ENCODE data around the gene JAGN1. TPM values are rescaled to one million over a fixed set of nuclear protein-coding genes. Genes with fewer than 3 reads are reported as not detected.

JAGN1 gene
- total and polyA plus RNA-seq, 2 of the 8 experiments (the other 6 are each of a cell fraction or from before 2014, with no cell fraction given), result 26.9 to 51.6 TPM

DNA sequence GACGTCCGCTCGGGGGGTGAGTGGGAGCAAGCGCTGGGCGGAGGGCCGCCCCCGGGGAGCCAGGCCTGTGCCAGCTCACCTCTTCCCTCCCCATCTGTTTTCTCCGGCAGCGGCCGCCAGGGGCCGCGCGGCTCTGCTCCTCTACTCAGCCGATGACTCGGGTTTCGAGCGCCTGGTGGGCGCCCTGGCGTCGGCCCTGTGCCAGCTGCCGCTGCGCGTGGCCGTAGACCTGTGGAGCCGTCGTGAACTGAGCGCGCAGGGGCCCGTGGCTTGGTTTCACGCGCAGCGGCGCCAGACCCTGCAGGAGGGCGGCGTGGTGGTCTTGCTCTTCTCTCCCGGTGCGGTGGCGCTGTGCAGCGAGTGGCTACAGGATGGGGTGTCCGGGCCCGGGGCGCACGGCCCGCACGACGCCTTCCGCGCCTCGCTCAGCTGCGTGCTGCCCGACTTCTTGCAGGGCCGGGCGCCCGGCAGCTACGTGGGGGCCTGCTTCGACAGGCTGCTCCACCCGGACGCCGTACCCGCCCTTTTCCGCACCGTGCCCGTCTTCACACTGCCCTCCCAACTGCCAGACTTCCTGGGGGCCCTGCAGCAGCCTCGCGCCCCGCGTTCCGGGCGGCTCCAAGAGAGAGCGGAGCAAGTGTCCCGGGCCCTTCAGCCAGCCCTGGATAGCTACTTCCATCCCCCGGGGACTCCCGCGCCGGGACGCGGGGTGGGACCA, 42.6 kb downstream of the JAGN1 start:
- Histone ChIP-seq H2BK120ac (replicated peaks; ENCODE audit: low read depth, low read length) (no peak overlapping the region), H3K14ac (ENCODE audit: insufficient read length) (no peak overlapping the region), H3K36me3 (ENCODE audit: control insufficient read depth in 2 of 4, insufficient read depth in 4 of 4, low read length in 3 of 4) (no peaks in the 10 kb centered on the region), H3K4ac (replicated peaks; ENCODE audit: insufficient read length, low read depth, low read length) (peak overlapping the region; percentile 80), H3K9ac (replicated peaks in 1 of 4; ENCODE audit: extremely low read depth in 1 of 4, low read depth in 3 of 4, low read length in 3 of 4) (peak overlapping the region; percentile 25 to 83 (median 58); a peak in 6 of 7 replicates), H2AK5ac (ENCODE audit: low read depth, low read length) (no peak overlapping the region), H3K4me1 (replicated peaks in 1 of 4; ENCODE audit: control insufficient read depth in 3 of 4, insufficient read depth in 4 of 4, low read length in 3 of 4) (peaks cover 0 to 10% (median 5%) of the 10 kb centered on the region in 4 experiments; a peak in 6 of 7 replicates), H3K4me3 (ENCODE audit: extremely low read depth in 1 of 4, insufficient read depth in 2 of 4, low read depth in 3 of 4, low read length in 4 of 4) (peak overlapping the region; percentile 37 to 78 (median 68)), H2BK20ac (ENCODE audit: low read length) (no peak overlapping the region), H3K9me3 (ENCODE audit: insufficient read depth in 2 of 2, low read depth in 1 of 2, low read length in 1 of 2) (no peaks in the 10 kb centered on the region), H3K18ac (ENCODE audit: extremely low read depth, low read length) (peak overlapping the region; percentile 96), H4K5ac (ENCODE audit: insufficient read length, low read depth, low read length) (peak overlapping the region; percentile 56), H3K27me3 (replicated peaks in 1 of 4; ENCODE audit: control insufficient read depth in 3 of 4, extremely low read depth in 1 of 4, insufficient read depth in 3 of 4, low read length in 3 of 4) (peaks cover 0 to 3% (median 0%) of the 10 kb centered on the region in 4 experiments; a peak in 1 of 7 replicates), H4K91ac (replicated peaks; ENCODE audit: insufficient read length, low read length) (peak overlapping the region; percentile 92), H4K8ac (ENCODE audit: extremely low read depth, insufficient read depth, low read length) (peak overlapping the region; percentile 99), H3K27ac (ENCODE audit: low read depth, low read length) (no peak overlapping the region), H3K56ac (replicated peaks; ENCODE audit: insufficient read length, low read depth, low read length) (no peak overlapping the region), H3K23ac (ENCODE audit: insufficient read length) (no peak overlapping the region), H4K20me1 (replicated peaks in 1 of 2; ENCODE audit: control insufficient read depth in 1 of 2, insufficient read depth in 2 of 2, low read length in 2 of 2) (no peaks in the 10 kb centered on the region), H3K4me2 (ENCODE audit: insufficient read depth in 1 of 2, low read depth in 2 of 2, low read length in 2 of 2) (peak overlapping the region; percentile 77 to 90), H2AFZ (ENCODE audit: low read length) (0 out of 2 replicates have a peak overlapping the region, but pooled peaks have one; percentile 49), H3K23me2 (ENCODE audit: low read depth, low read length) (peaks cover 13% of the 10 kb centered on the region; the same call in 1 of the 2 replicates), H2BK12ac (ENCODE audit: low read depth, low read length) (peak overlapping the region; percentile 80; the same call in 1 of the 2 replicates), H3K79me1 (ENCODE audit: low read depth, low read length) (no peaks in the 10 kb centered on the region), H2BK15ac (ENCODE audit: low read length) (peak overlapping the region; percentile 97; the same call in 1 of the 2 replicates), H2BK5ac (ENCODE audit: low read depth, low read length) (peak overlapping the region; percentile 52), H3K79me2 (ENCODE audit: control insufficient read depth in 1 of 2, insufficient read depth in 2 of 2, low read length in 2 of 2) (no peaks in the 10 kb centered on the region)
- WGBS, 2 experiments (ENCODE audit: extremely low coverage in 1 of 2, insufficient coverage in 1 of 2, insufficient read length in 1 of 2, insufficient replicate concordance in 2 of 2, low coverage in 1 of 2, low lambda C conversion rate in 2 of 2, missing lambda C conversion rate in 1 of 2), result 2% methylated on average over 56 of the region's 77 CpGs; no CpG with 5 or more reads in 1 of the 2 experiments
- peak in 1 of 2 experiments; percentile 91 for DNase-seq (ENCODE audit: low read depth in 1 of 2, low spot score in 2 of 2)
- ChIA-PET CTCF (ENCODE audit: partially characterized antibody) (interaction anchor here (0.7 to 7.5 kb wide), 29 partner anchors 9 to 133 kb away, joined by 3 to 86 read pairs (median 5); partner anchors contain the start of genes IL17RC, JAGN1 and PRRT3), POLR2A (ENCODE audit: partially characterized antibody) (interaction anchor here (0.5 to 5.9 kb wide), 19 partner anchors 9 to 140 kb away, joined by 3 to 43 read pairs (median 5); partner anchors contain the start of genes ARPC4, EMC3, IL17RC and PRRT3)
- no peak for FAIRE-seq
- TF ChIP-seq NRF1 (IDR thresholded peaks at IDR 0.05; ENCODE audit: low read depth, low read length), result no peak
- no peak for TF ChIP-seq ASH2L (IDR thresholded peaks at IDR 0.05; ENCODE audit: low read length)
- TF ChIP-seq TAF7 (optimal IDR thresholded peaks at IDR 0.05; ENCODE audit: borderline replicate concordance, low read depth, low read length), result peak; percentile 26
- no peak for TF ChIP-seq SP1 (IDR thresholded peaks at IDR 0.05; ENCODE audit: low read depth, low read length)
- peak; percentile 53 to 71 for TF ChIP-seq RAD21 (IDR thresholded peaks at IDR 0.05 in 1 of 2, conservative IDR thresholded peaks at IDR 0.05 in 1 of 2; ENCODE audit: low read depth in 2 of 2, low read length in 2 of 2)
- TF ChIP-seq FOSL1 (IDR thresholded peaks at IDR 0.05; ENCODE audit: insufficient read depth, low read depth, low read length), result no peak
- peak; percentile 83 for TF ChIP-seq KDM4A (IDR thresholded peaks at IDR 0.05; ENCODE audit: low read depth, low read length, severe bottlenecking)
- TF ChIP-seq YY1 (IDR thresholded peaks at IDR 0.05; ENCODE audit: low read depth, low read length), result no peak
- no peak for TF ChIP-seq EZH2 (IDR thresholded peaks at IDR 0.05; ENCODE audit: low read depth, low read length, severe bottlenecking)
- 0 out of 2 replicates have a peak, but pooled peaks have one; percentile 11 for TF ChIP-seq SP4 (IDR thresholded peaks at IDR 0.05; ENCODE audit: low read length)
- TF ChIP-seq HDAC2 (IDR thresholded peaks at IDR 0.05; ENCODE audit: borderline replicate concordance in 1 of 2, low read depth in 2 of 2, low read length in 2 of 2), result no peak
